GM23338 (cell line): ENCODE results near the gene ZNF184.

Experiments
- CREB1 ChIP-seq: fragments of 250-450 bp; sonication (Bioruptor Pico); IDR thresholded peaks from 2 replicates; pipeline ENCODE4 v1.5.0; 2020; ENCODE audit warnings: low read depth, mild to moderate bottlenecking, moderate library complexity
- CTCF ChIP-seq, 2 experiments: fragments of 200-600 bp in 1 of 2; sonication (generic) in 1 of 2; conservative IDR thresholded peaks; 2 replicates each; pipeline versions ENCODE4 v1.5.1 to v1.6.1; 2016 to 2017; ENCODE audit warnings: antibody characterized with exemption in 2 of 2, low read depth in 2 of 2, mild to moderate bottlenecking in 2 of 2, moderate library complexity in 1 of 2
- ETS1 ChIP-seq: IDR thresholded peaks from 2 replicates; pipeline ENCODE4 v1.6.1; 2016; ENCODE audit warnings: antibody characterized with exemption
- EZH2 ChIP-seq: fragments of 200-600 bp; sonication (generic); IDR thresholded peaks from one replicate; pipeline ENCODE4 v1.8.0; 2017; ENCODE audit warnings: antibody characterized with exemption, mild to moderate bottlenecking, low read depth; ENCODE audit not compliant: unreplicated experiment
- NANOG ChIP-seq: IDR thresholded peaks from 2 replicates; pipeline ENCODE4 v1.6.1; 2016; ENCODE audit warnings: antibody characterized with exemption, borderline replicate concordance
- POLR2AphosphoS5 ChIP-seq: IDR thresholded peaks from 2 replicates; pipeline ENCODE4 v1.6.1; 2016; ENCODE audit warnings: antibody characterized with exemption, low read depth
- REST ChIP-seq: IDR thresholded peaks from one replicate; pipeline ENCODE4 v1.6.1; 2018; ENCODE audit warnings: antibody characterized with exemption; ENCODE audit not compliant: unreplicated experiment
- ZNF114 ChIP-seq: fragments of 250-450 bp; sonication (Bioruptor Pico); IDR thresholded peaks from 2 replicates; pipeline ENCODE4 v1.5.0; 2020; ENCODE audit warnings: mild to moderate bottlenecking, moderate library complexity

- no peak for TF ChIP-seq POLR2AphosphoS5
- TF ChIP-seq CTCF (conservative IDR thresholded peaks at IDR 0.05; ENCODE audit: low read depth in 2 of 2): no peak
- TF ChIP-seq ZNF114 (CRISPR knock-in tag): no peak
- no peak for TF ChIP-seq EZH2
- no peak for TF ChIP-seq CREB1
- TF ChIP-seq NANOG: no peak
- TF ChIP-seq REST: no peak
- TF ChIP-seq ETS1: no peak
Observed at GRCh38 chr6:27474672-27475071, 1.8 kb upstream of the ZNF184 start.
